AG04450 (cell line): ENCODE measurements around the gene FSCN2. TPM values are rescaled to one million over a fixed set of nuclear protein-coding genes. Genes with fewer than 3 reads are reported as not detected.

Source experiments
- CTCF ChIA-PET: fragments of 300-600, 350-600 bp; formaldehyde crosslinking; extraction: SDS; loops from one replicate; lab custom pipeline; 2022; ENCODE audit warnings: antibody characterized with exemption, inconsistent platforms; lab: Charles Lee
- POLR2A ChIA-PET: fragments of 350-600 bp; formaldehyde crosslinking; extraction: SDS; loops from one replicate; lab custom pipeline; 2021; ENCODE audit warnings: antibody characterized with exemption, inconsistent platforms; lab: Yijun Ruan, JAX
- DNase-seq: peaks from one replicate; pipeline ENCODE4 v3.0.0-alpha.2; 2011; ENCODE audit warnings: low read depth, low spot score
- H3K27ac ChIP-seq: one replicate; pipeline ENCODE4 v1.5.1; 2012; ENCODE audit warnings: low read depth, low read length, control low read depth
- H3K27me3 ChIP-seq: one replicate; pipeline ENCODE4 v1.6.0; 2012; ENCODE audit warnings: low read length; ENCODE audit not compliant: control insufficient read depth, insufficient read depth
- H3K4me3 ChIP-seq: 2 replicates; pipeline ENCODE4 v1.5.1; 2011; ENCODE audit warnings: mild to moderate bottlenecking, low read depth, low read length, control low read depth
- H3K9me3 ChIP-seq: 2 replicates; pipeline ENCODE4 v1.5.1; 2012; ENCODE audit warnings: low read length; ENCODE audit not compliant: control insufficient read depth, insufficient read depth
- CTCF ChIP-seq: IDR thresholded peaks from 2 replicates; pipeline ENCODE4 v1.5.1; 2011; ENCODE audit warnings: low read depth, low read length, control low read depth, inconsistent platforms
- polyA minus RNA-seq: library from RNA; depleted of rRNA, polyadenylated mRNA; stranded (reverse); fragments of >200 nt; gene quantifications from 2 replicates; pipeline ENCODE4 v1.2.3, GENCODE V29; 2011; rRNA and poly(A)+ RNA removed
- polyA plus RNA-seq: library from polyadenylated mRNA; depleted of rRNA; stranded (reverse); fragments of >200 nt; gene quantifications from 2 replicates; pipeline ENCODE4 v1.2.3, GENCODE V29; 2011; rRNA removed

FSCN2 gene
- polyA plus RNA-seq (0.26 and 0.41 TPM in 2 replicates), polyA minus RNA-seq (1.0 TPM in 1 of 2 replicates, not detected in the other)

- Histone ChIP-seq H3K27ac (no peak within 1 kb of the TSS), H3K9me3 (peaks cover 12% of the 10 kb centered on the region; the same call in 1 of the 2 replicates), H3K27me3 (peaks cover 11% of the 10 kb centered on the region), H3K4me3 (no peak within 1 kb of the TSS)
- DNase-seq = no peak
- ChIA-PET CTCF (interaction anchor here (0.5 kb wide), 1 partner anchor 59 kb away, joined by 3 read pairs; no protein-coding TSS in a partner anchor), POLR2A (interaction anchor here (1.0 kb wide), 1 partner anchor 12 kb away, joined by 4 read pairs; no protein-coding TSS in a partner anchor)
- 0 out of 2 replicates have a peak, but pooled peaks have one; percentile 26 for TF ChIP-seq CTCF
These were observed at the start of gene FSCN2 for GRCh38 chr17:81527591-81528383. Gene FSCN2 (plus strand): TSS chr17:81528377. CDS start chr17:81528532, 155 bp downstream.

GRCh38 chr17:81479175-81480071 is 48.8 kb upstream of the FSCN2 start:
- DNase-seq = no peak
- ChIA-PET POLR2A (interaction anchor here (1.3 kb wide), 1 partner anchor 18 kb away, joined by 3 read pairs; no protein-coding TSS in a partner anchor), CTCF (interaction anchor here (0.5 kb wide), 1 partner anchor 347 kb away, joined by 3 read pairs; no protein-coding TSS in a partner anchor)
- Histone ChIP-seq H3K9me3 (peaks cover 12% of the 10 kb centered on the region), H3K4me3 (no peak overlapping the region), H3K27me3 (peaks cover 9% of the 10 kb centered on the region), H3K27ac (no peak overlapping the region)
- no peak for TF ChIP-seq CTCF

- H3K27me3 ChIP-seq = peaks cover 9% of the 10 kb centered on the region
- POLR2A ChIA-PET = interaction anchor here (0.9 to 1.3 kb wide), 2 partner anchors 19 to 85 kb away, joined by 3 to 4 read pairs; partner anchors contain the start of gene BAHCC1
- H3K9me3 ChIP-seq = peaks cover 12% of the 10 kb centered on the region
- no peak overlapping the region for H3K4me3 ChIP-seq
- TF ChIP-seq CTCF = no peak
- CTCF ChIA-PET = no interaction called here
- no peak overlapping the region for H3K27ac ChIP-seq
- no peak for DNase-seq
These were observed 47.8 kb upstream of the FSCN2 start for GRCh38 chr17:81480140-81481072.

- POLR2A ChIA-PET = interaction anchor here (0.9 kb wide), 1 partner anchor 86 kb away, joined by 4 read pairs; the partner anchor contains the start of gene BAHCC1
- no peak for TF ChIP-seq CTCF
- Histone ChIP-seq H3K27ac (no peak overlapping the region), H3K27me3 (peaks cover 9% of the 10 kb centered on the region), H3K4me3 (peak overlapping the region; percentile 52), H3K9me3 (peaks cover 12% of the 10 kb centered on the region)
- CTCF ChIA-PET = interaction anchor here (0.6 to 2.0 kb wide), 2 partner anchors 84 to 227 kb away, joined by 3 to 6 read pairs; no protein-coding TSS in a partner anchor
- DNase-seq = no peak
These were observed 46.9 kb upstream of the FSCN2 start for GRCh38 chr17:81481073-81481799.
